DOHH2 (cell line): ENCODE measurements around the gene DCT.

ENCODE experiments used
- H3F3A ChIP-seq: fragments of 200-600 bp; sonication (generic), shearing (Covaris generic); 2 replicates; pipeline ENCODE4 v1.6.0; 2016; ENCODE audit warnings: antibody characterized with exemption, mild to moderate bottlenecking; ENCODE audit not compliant: control insufficient read depth, insufficient read depth
- H3K27ac ChIP-seq: fragments of 200-600 bp; sonication (generic); 2 replicates; pipeline ENCODE4 v1.5.1; 2014; ENCODE audit warnings: low read depth, mild to moderate bottlenecking, low read length, moderate library complexity
- H3K27me3 ChIP-seq: fragments of 200-600 bp; sonication (generic); 2 replicates; pipeline ENCODE4 v1.6.1; 2014; ENCODE audit warnings: mild to moderate bottlenecking, low read length, mixed read lengths; ENCODE audit not compliant: control insufficient read depth
- H3K36me3 ChIP-seq: fragments of 200-600 bp; sonication (generic); 2 replicates; pipeline ENCODE4 v1.6.1; 2014; ENCODE audit warnings: mild to moderate bottlenecking, low read length, moderate library complexity, mixed read lengths; ENCODE audit not compliant: control insufficient read depth
- H3K4me1 ChIP-seq: fragments of 200-600 bp; sonication (generic); 2 replicates; pipeline ENCODE4 v1.6.1; 2014; ENCODE audit warnings: mild to moderate bottlenecking, low read length, mixed read lengths; ENCODE audit not compliant: control insufficient read depth
- H3K4me2 ChIP-seq: fragments of 200-600 bp; sonication (generic); 2 replicates; pipeline ENCODE4 v1.6.0; 2014; ENCODE audit warnings: mild to moderate bottlenecking, low read length, moderate library complexity
- H3K4me3 ChIP-seq: fragments of 200-600 bp; sonication (generic); 2 replicates; pipeline ENCODE4 v1.5.1; 2014; ENCODE audit warnings: mild to moderate bottlenecking, low read length, mixed read lengths
- H3K79me2 ChIP-seq: fragments of 200-600 bp; sonication (generic); 2 replicates; pipeline ENCODE4 v1.6.1; 2014; ENCODE audit warnings: mild to moderate bottlenecking, low read length, mixed read lengths; ENCODE audit not compliant: control insufficient read depth
- H3K9me2 ChIP-seq: fragments of 200-600 bp; sonication (generic); replicated peaks from 2 replicates; pipeline ENCODE4 v1.6.1; 2014; ENCODE audit warnings: mild to moderate bottlenecking, low read length, mixed read lengths; ENCODE audit not compliant: control insufficient read depth
- H3K9me3 ChIP-seq: fragments of 200-600 bp; sonication (generic); 2 replicates; pipeline ENCODE4 v1.6.1; 2014; ENCODE audit warnings: antibody characterized with exemption, low read length, mixed read lengths; ENCODE audit not compliant: control insufficient read depth, insufficient read depth
- H4K20me1 ChIP-seq: fragments of 200-600 bp; sonication (generic); 2 replicates; pipeline ENCODE4 v1.6.0; 2014; ENCODE audit warnings: low read depth, mild to moderate bottlenecking, antibody characterized with exemption, low read length, moderate library complexity; ENCODE audit not compliant: control insufficient read depth, insufficient read depth
- EZH2phosphoT487 ChIP-seq: fragments of 200-600 bp; sonication (generic); IDR thresholded peaks from 2 replicates; pipeline ENCODE4 v1.6.1; 2017; ENCODE audit warnings: borderline replicate concordance, mild to moderate bottlenecking, antibody characterized with exemption, low read length, moderate library complexity, mixed read lengths
- TF ChIP-seq, protein P1 (sequence below): fragments of 200-600 bp; sonication (generic); IDR thresholded peaks from one replicate; pipeline ENCODE4 v1.5.1; 2014; ENCODE audit warnings: antibody characterized with exemption, mild to moderate bottlenecking, low read depth, low read length; ENCODE audit not compliant: poor library complexity, severe bottlenecking

The DCT gene

DNA sequence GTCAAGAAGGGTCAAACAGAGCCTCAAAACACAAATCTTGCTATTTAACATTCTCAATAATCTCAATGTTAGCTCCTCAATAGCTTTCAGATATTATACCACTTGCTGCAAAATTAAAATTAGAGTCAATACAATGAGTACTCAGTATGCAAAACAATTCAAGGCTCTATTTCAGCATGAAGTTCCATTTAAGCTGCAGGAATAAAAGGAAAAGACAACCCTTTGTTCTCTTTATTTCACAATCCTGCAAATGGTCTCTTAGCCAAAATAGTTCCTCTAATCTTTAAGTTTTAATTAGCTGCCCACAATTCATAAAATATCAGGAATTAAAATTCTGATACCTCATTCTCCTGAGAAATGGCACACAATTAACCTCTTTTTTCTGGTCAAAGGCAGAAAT lies 40.5 kb upstream of the DCT start:
- Histone ChIP-seq H3K9me3 (no peaks in the 10 kb centered on the region), H3K9me2 (no peaks in the 10 kb centered on the region), H3K79me2 (no peaks in the 10 kb centered on the region), H3K27ac (no peak overlapping the region), H3K27me3 (no peaks in the 10 kb centered on the region; the same call in 1 of the 2 replicates), H3K4me2 (no peak overlapping the region), H4K20me1 (no peaks in the 10 kb centered on the region), H3K4me1 (no peaks in the 10 kb centered on the region), H3F3A (no peaks in the 10 kb centered on the region), H3K4me3 (no peak overlapping the region), H3K36me3 (no peaks in the 10 kb centered on the region)
- no peak for TF ChIP-seq EZH2phosphoT487
- TF ChIP-seq, protein P1, sequence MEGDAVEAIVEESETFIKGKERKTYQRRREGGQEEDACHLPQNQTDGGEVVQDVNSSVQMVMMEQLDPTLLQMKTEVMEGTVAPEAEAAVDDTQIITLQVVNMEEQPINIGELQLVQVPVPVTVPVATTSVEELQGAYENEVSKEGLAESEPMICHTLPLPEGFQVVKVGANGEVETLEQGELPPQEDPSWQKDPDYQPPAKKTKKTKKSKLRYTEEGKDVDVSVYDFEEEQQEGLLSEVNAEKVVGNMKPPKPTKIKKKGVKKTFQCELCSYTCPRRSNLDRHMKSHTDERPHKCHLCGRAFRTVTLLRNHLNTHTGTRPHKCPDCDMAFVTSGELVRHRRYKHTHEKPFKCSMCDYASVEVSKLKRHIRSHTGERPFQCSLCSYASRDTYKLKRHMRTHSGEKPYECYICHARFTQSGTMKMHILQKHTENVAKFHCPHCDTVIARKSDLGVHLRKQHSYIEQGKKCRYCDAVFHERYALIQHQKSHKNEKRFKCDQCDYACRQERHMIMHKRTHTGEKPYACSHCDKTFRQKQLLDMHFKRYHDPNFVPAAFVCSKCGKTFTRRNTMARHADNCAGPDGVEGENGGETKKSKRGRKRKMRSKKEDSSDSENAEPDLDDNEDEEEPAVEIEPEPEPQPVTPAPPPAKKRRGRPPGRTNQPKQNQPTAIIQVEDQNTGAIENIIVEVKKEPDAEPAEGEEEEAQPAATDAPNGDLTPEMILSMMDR: no peak

DNA sequence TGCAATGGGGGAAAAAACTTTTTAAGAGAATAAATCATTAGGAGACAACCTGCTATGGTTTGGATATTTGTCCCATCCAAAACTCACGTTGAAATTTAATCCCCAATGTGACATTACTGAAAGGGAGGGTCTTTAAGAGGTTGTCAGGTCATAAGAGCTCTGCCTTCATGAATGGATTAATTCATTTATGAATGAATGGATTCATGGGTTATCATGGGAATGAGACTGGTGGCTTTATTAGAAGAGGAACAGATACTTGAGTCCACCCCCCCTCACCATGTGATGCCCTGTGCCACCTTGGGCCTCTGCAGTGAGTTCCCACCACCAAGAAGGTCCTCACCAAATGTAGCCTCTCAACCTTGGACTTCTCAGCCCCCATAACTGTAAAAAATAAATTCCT lies 37.0 kb upstream of the DCT start:
- H4K20me1 ChIP-seq: no peaks in the 10 kb centered on the region
- TF ChIP-seq, protein P1: no peak
- no peak for TF ChIP-seq EZH2phosphoT487
- H3K79me2 ChIP-seq: no peaks in the 10 kb centered on the region
- no peaks in the 10 kb centered on the region; the same call in 1 of the 2 replicates for H3K27me3 ChIP-seq
- no peaks in the 10 kb centered on the region for H3F3A ChIP-seq
- no peak overlapping the region for H3K4me2 ChIP-seq
- no peaks in the 10 kb centered on the region for H3K9me3 ChIP-seq
- no peak overlapping the region for H3K27ac ChIP-seq
- H3K4me1 ChIP-seq: no peaks in the 10 kb centered on the region
- no peaks in the 10 kb centered on the region for H3K9me2 ChIP-seq
- H3K4me3 ChIP-seq: no peak overlapping the region
- H3K36me3 ChIP-seq: no peaks in the 10 kb centered on the region

DNA sequence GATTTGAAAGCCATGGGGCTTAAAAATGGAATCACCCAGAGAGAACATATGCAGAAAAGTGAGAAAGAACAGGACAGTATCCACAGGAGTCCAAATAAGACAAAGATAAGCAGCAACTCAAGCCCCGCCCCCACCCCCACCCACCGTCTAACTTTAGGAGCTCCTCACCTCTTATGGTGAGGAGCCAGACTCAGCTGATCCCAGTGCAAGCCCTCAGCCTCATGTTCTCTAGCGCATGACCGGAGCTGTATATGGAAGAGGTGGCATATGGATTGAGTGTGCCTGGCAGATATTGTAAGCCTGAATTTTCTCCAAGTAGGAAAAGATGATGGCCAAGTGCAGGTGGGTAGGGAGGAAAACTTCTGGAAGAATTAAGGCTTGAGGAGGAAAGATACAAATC lies 36.4 kb upstream of the DCT start:
- Histone ChIP-seq H3K79me2 (no peaks in the 10 kb centered on the region), H3K4me1 (no peaks in the 10 kb centered on the region), H3F3A (no peaks in the 10 kb centered on the region), H3K27ac (no peak overlapping the region), H3K4me2 (no peak overlapping the region), H3K9me3 (no peaks in the 10 kb centered on the region), H4K20me1 (no peaks in the 10 kb centered on the region), H3K9me2 (no peaks in the 10 kb centered on the region), H3K4me3 (no peak overlapping the region), H3K36me3 (no peaks in the 10 kb centered on the region), H3K27me3 (no peaks in the 10 kb centered on the region; the same call in 1 of the 2 replicates)
- no peak for TF ChIP-seq EZH2phosphoT487
- TF ChIP-seq, protein P1: no peak

DNA sequence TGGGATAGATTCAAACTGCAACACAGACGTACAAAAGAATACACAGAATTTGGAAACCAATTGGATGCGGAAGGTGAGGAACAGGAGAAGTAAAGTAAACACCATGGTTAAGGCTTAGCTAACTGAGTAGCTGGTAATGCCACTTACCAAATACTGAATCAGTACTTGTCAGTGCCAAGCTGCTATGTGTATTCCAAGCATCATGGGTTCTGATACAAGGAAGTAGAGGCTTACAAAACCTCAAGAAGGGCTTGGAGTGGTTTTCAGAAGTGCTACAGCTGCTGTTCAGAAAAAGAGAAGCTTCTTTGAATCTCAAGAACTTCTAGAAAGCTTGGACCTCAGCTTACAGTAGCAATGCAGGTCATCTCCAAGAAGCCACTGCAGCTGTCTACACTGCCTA lies 35.9 kb upstream of the DCT start:
- H3F3A ChIP-seq: no peaks in the 10 kb centered on the region
- no peaks in the 10 kb centered on the region for H3K79me2 ChIP-seq
- no peaks in the 10 kb centered on the region for H3K9me2 ChIP-seq
- H3K27ac ChIP-seq: no peak overlapping the region
- H3K4me1 ChIP-seq: no peaks in the 10 kb centered on the region
- no peaks in the 10 kb centered on the region for H3K36me3 ChIP-seq
- no peaks in the 10 kb centered on the region for H3K9me3 ChIP-seq
- TF ChIP-seq EZH2phosphoT487: no peak
- TF ChIP-seq, protein P1: no peak
- no peaks in the 10 kb centered on the region; the same call in 1 of the 2 replicates for H3K27me3 ChIP-seq
- H4K20me1 ChIP-seq: no peaks in the 10 kb centered on the region
- H3K4me2 ChIP-seq: no peak overlapping the region
- no peak overlapping the region for H3K4me3 ChIP-seq
